ENCODE measurements around the gene C1QTNF9.
"Not testable (repeated sequence)": the region's sequence is repeated elsewhere in the genome, so short reads cannot be mapped to it uniquely, and the experiment has no call there.

The C1QTNF9 gene

DNA sequence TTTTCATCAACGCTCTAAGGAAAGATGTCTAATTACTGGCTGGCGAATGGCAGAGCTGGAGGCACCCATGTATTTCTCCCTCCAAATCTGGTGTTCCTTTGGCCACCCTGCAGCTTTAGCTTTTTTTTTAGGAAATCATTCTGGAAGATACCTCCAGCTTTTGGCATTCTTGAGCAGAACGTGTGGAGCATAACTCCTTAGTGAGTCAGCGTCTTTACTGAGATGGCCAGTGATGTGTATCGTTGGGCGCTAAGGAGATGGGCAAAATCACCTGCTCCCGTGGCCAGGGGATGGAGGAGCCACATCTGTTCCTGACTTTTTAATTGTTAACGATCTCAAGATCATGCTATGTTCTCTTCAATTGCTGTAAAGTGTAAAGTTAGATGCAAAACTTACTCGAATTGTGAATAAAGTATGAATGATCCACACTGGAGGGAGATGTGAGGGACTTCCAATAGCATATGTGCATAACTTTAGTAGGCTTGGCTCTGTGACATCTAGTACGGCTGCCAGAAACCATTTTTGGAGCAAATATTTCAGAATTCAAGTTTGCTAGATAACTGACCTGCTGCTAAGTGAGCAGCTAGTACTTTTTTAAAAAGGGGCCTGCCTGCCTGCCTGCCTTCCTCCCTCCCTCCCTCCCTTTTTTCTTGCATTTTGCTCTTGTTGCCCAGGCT, 24.4 kb upstream of the C1QTNF9 start:
- no peak for DNase-seq

GRCh38 chr13:24286624-24287023, 22.8 kb upstream of the C1QTNF9 start:
- DNase-seq: no peak

DNA sequence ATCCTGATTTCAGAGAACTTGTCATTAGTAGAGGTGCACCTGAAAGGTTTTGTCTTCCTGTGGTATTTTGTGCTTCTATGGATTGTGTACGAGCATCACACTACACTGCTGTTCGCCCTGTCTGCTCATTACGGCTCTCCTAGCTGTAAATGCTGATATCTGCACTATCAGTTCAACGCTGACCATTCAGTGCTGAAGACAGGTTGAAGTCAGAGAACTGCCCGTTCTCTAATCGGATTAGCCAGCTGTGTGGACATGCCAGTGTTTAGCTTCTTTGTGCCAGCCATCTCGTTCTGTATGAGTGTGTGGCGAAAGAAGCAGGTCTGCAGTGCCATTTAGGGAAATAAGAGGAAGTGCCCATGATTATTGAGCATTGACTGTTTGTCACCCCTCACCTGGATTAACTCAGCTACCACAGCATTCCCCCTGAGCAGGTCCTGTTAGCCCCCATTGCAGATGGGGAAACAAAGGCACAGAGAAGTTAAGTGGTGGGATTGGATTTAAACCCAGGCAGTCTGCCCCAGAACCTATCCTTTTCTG, 21.6 kb upstream of the C1QTNF9 start:
- DNase-seq: no peak

GRCh38 chr13:24288870-24289269, 20.5 kb upstream of the C1QTNF9 start:
- no peak for DNase-seq

DNA sequence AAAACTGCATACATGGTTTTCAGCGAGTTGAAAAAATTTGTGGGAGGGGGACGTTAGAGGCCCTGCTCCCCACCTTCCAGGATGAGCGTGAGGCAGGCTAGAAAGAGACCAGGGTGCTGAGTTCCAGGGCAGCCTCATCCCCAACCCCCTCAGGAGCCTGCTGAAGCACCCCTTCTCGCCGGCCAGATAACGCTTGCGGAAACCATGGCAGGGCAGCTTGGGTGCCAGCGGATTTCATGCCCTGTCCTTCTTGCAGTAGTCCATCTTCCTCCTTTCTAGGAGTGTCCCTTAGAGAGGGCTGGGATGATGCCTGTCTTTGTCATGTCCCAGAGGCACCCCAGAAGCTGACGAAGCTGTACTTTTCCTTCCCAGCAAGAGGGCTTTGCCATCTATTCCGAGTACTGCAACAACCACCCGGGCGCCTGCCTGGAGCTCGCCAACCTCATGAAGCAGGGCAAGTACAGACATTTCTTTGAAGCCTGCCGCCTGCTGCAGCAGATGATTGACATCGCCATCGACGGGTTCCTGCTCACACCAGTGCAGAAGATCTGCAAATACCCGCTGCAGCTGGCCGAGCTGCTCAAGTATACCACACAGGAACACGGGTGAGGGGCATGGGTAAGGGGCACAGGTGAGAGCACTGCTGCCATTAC, 19.0 kb upstream of the C1QTNF9 start:
- no peak for DNase-seq

- no peak for DNase-seq
Measured at GRCh38 chr13:24292481-24292880, 16.9 kb upstream of the C1QTNF9 start.

GRCh38 chr13:24293746-24294145, 15.6 kb upstream of the C1QTNF9 start:
- DNase-seq: no peak

GRCh38 chr13:24299488-24300114, 9.8 kb upstream of the C1QTNF9 start:
- DNase-seq: no peak

DNA sequence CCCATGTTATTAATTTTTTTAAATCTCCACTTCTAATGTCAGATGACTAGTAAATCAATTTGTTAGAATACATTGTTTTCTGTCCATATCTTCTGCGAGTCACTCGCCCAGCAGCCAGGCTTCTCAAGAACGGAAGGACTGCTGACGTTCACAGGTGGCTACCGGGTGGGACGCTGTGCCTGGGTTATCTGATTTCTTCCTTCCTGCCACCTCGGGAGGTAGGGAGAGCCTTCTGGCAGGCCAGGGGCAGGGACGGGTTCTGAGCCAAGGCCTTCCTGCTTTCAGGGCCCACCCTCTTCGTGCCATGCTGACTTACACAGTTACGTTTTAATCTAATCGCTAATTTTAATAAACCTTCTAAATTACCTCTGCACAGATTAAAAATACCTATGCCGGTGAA, 7.9 kb upstream of the C1QTNF9 start:
- DNase-seq: no peak

GRCh38 chr13:24301911-24302310, 7.5 kb upstream of the C1QTNF9 start:
- no peak for DNase-seq

- no peak for DNase-seq
Measured at GRCh38 chr13:24304620-24305019, 4.8 kb upstream of the C1QTNF9 start.

- DNase-seq: no peak
Measured at GRCh38 chr13:24306632-24307031, 2.7 kb upstream of the C1QTNF9 start.

- no peak for DNase-seq
Measured at GRCh38 chr13:24307211-24308067, 1.9 kb upstream of the C1QTNF9 start.

DNA sequence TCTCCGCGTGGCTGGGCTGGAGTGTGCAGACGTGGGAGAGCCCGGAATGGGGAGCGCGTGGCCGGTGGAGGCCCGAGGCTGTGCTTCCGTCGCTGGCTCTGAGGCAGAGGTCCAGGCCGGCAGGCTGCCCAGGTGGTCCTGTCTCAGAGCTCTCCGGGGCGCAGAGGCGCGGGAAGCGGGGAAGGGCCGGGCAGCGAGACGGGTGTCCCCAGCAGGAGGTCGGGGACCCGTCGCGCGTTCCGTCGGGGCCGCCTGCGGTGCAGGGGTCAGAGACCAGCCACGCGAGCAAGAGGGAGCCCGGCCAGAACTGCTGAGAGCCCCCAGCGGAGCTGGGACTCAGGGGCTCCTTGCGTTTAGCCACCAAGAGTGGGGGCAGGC, 1.3 kb upstream of the C1QTNF9 start:
- no peak for DNase-seq

DNA sequence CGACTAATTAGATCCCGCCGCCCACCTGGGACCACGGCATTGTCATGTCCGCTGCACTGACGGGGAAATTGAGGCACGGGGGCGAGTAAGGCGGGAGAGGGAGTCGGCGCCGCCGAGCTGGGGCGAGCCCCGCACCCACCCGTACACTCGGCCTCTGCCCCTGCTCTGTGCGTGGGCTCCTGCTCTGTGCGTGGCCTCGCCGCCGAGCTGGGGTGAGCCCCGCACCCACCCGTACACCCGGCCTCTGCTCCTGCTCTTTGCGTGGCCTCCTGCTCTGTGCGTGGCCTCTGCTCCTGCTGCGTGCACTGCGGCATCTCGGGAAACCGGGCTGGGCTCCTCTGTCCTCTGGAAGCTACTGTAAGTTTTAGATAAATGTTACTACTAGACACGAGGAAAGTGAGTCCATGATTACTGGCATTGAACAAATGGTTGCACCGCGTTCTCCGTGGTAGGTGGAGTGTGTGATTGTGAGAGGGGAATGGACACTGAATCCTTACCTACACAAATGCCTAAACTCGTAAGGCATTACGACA, 826 bp upstream of the C1QTNF9 start:
- DNase-seq: no peak

DNA sequence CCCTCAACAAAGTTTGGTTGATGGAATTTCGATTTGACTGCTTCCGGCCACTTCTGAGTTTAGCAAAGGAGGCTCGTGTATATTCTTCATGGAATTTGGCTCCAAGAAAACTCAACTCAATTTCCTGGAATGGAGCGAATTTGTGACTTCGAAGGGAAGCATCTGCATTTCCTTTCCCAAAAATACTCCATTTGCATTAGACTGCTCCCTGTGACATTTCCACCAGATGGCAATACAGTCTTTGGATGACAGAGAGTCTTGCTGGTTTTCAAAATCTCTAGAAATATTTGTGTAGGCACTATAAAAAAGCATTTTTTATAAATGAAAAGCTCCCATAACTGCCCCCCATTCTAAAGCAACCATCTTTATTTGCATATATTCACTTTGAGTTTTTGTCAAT, 4.1 kb downstream of the C1QTNF9 start:
- DNase-seq: no peak

GRCh38 chr13:24317835-24318234, 8.5 kb downstream of the C1QTNF9 start:
- not testable (repeated sequence) for DNase-seq

GRCh38 chr13:24318878-24319277, 9.5 kb downstream of the C1QTNF9 start:
- DNase-seq: not testable (repeated sequence)

DNA sequence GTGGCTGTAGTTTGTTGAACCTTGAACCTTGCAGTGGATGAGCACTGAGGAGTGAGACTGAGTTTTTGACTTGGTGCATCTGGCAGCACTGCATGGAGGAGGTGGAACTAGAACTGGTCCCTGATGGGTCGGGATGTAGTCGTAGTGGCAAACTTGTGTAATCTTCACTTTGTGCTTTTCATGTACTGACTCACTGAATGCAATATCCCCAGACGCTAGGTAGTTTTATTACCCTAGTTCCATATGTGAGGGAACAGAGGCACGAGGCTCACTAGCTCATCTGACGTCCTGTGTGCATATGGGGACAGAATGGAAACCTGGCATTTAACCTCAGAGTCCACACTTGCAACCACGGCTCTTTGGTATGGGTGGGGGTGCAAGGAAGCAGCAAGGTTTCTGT, 10.3 kb downstream of the C1QTNF9 start:
- DNase-seq: not testable (repeated sequence)

- not testable (repeated sequence) for DNase-seq
Measured at GRCh38 chr13:24321416-24321815, 12.0 kb downstream of the C1QTNF9 start.

DNA sequence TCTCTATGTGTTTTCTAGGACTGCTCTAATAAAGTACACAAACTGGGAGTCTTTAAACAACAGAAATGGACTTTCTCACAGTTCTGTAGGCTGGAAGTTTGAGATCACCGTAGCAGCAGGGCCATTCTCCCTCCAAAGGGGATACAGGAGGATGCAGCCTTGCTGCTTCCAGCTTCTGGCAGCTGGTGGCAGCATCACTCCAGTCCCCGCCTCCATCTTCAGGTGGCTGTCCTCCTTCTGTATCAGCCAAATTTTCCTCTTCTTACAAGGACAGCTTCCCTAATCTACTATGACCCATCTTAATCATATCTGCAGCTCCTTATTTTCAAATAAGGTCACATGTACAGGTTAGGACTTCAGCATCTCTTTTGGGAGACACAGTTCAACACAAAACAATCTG, 13.1 kb downstream of the C1QTNF9 start:
- not testable (repeated sequence) for DNase-seq

GRCh38 chr13:24323036-24323738, 13.8 kb downstream of the C1QTNF9 start:
- no peak for DNase-seq
